ENCODE results near the gene DCP1A. TPM values are rescaled to one million over a fixed set of nuclear protein-coding genes. Genes with fewer than 3 reads are reported as not detected.
A peak's percentile ranks its signal among the peaks of the same experiment; 100 is the strongest.
"Not testable (repeated sequence)": the region's sequence is repeated elsewhere in the genome, so short reads cannot be mapped to it uniquely, and the experiment has no call there.

DCP1A gene
- total RNA-seq, 2 donors from 2014 or later, result 28.5 to 33.2 TPM

DNA sequence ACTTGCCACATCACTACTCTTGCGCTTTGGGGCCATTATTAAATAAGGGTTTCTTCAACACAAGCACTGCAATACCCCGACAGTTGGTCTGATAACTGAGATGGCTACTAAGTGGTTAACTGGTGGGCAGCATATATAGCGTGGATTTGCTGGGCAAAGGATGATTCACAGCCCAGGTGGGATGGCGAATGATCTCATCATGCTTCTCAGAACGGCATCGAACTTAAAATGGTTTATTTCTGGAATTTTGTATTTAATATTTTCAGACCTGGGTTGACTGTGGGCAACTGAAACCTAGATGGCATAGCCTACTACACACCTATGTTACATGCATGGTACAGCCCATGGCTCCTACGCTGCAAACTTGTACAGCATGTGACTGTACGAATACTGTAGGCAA, 64.8 kb downstream of the DCP1A start:
- Histone ChIP-seq H3K36me3 (peaks cover 6% of the 10 kb centered on the region), H3K27ac (no peak overlapping the region), H3K4me1 (ENCODE audit: control insufficient read depth in 1 of 2, low read depth in 2 of 2) (no peaks in the 10 kb centered on the region), H3K9me3 (no peaks in the 10 kb centered on the region), H3K4me3 (no peak overlapping the region), H3K27me3 (replicated peaks; ENCODE audit: insufficient read depth) (no peaks in the 10 kb centered on the region)
- no peak for ATAC-seq (ENCODE audit: insufficient number of reproducible peaks, low FRiP score, low read depth)
- DNase-seq (ENCODE audit: low spot score), result no peak
- TF ChIP-seq, protein P1, sequence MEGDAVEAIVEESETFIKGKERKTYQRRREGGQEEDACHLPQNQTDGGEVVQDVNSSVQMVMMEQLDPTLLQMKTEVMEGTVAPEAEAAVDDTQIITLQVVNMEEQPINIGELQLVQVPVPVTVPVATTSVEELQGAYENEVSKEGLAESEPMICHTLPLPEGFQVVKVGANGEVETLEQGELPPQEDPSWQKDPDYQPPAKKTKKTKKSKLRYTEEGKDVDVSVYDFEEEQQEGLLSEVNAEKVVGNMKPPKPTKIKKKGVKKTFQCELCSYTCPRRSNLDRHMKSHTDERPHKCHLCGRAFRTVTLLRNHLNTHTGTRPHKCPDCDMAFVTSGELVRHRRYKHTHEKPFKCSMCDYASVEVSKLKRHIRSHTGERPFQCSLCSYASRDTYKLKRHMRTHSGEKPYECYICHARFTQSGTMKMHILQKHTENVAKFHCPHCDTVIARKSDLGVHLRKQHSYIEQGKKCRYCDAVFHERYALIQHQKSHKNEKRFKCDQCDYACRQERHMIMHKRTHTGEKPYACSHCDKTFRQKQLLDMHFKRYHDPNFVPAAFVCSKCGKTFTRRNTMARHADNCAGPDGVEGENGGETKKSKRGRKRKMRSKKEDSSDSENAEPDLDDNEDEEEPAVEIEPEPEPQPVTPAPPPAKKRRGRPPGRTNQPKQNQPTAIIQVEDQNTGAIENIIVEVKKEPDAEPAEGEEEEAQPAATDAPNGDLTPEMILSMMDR (IDR thresholded peaks at IDR 0.05), result no peak

DNA sequence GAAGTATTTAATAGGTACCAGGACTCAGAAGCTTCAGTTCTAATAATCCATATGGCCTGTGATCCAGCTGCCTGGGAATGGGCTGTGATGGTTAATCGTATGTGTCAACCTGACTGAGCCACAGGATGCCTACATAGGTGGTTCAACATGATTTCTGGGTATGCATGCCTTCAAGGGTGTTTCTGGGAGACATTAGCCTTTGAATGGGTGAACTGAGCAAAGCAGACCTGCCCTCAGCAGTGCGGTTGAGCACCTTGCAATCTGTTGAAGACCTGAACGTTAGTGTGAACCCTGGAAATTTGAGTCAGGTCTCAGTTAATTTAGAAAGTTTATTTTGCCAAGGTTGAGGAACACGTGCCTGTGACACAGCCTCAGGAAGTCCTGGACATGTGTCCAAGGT, 68.7 kb downstream of the DCP1A start:
- H3K27ac ChIP-seq, result no peak overlapping the region
- DNase-seq (ENCODE audit: low spot score) (no peak), ATAC-seq (ENCODE audit: insufficient number of reproducible peaks, low FRiP score, low read depth) (no peak)
- TF ChIP-seq, protein P1 (IDR thresholded peaks at IDR 0.05), result no peak
- H3K27me3 ChIP-seq (replicated peaks; ENCODE audit: insufficient read depth), result no peaks in the 10 kb centered on the region
- H3K9me3 ChIP-seq, result no peaks in the 10 kb centered on the region
- H3K4me1 ChIP-seq (ENCODE audit: control insufficient read depth in 1 of 2, low read depth in 2 of 2), result no peaks in the 10 kb centered on the region
- H3K36me3 ChIP-seq, result no peaks in the 10 kb centered on the region
- no peak overlapping the region for H3K4me3 ChIP-seq

DNA sequence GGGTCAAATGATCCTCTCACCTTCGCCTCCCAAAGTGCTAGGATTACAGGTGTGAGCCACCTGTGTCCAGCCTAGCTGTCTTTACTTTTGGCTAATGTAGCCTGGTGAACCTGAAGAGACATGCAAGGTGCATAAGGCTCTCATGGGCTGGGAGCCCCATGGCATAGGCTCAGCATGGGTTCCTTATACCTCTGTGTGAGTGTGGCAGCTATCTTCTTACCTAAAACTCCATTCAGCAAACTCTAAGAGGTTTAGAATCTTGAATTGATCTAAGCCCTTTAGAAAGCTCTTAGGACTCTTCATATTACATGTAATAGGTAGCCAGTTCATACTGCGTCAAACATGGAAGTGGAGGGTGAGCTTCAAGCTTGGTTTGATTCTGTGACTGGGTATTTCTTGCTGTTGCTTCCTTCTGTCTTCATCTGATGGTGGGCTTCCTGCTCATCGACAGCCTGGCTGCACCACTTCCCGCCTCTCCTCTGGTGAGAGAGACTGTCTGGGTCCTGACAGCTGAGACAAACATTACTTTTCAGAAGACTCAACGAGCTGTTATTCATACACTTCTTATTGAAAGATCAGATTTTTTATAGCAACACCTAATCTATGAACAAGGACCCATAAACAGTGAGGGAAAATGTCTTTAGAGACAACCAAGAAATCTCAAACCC, 72.3 kb downstream of the DCP1A start:
- ATAC-seq (ENCODE audit: insufficient number of reproducible peaks, low FRiP score, low read depth) (no peak), DNase-seq (ENCODE audit: low spot score) (no peak)
- H3K4me1 ChIP-seq (ENCODE audit: control insufficient read depth in 1 of 2, low read depth in 2 of 2), result peaks cover 4 to 11% of the 10 kb centered on the region in 2 donors
- no peak overlapping the region for H3K27ac ChIP-seq
- no peaks in the 10 kb centered on the region for H3K9me3 ChIP-seq
- TF ChIP-seq, protein P1 (IDR thresholded peaks at IDR 0.05), result no peak
- no peaks in the 10 kb centered on the region for H3K36me3 ChIP-seq
- no peak overlapping the region for H3K4me3 ChIP-seq
- no peaks in the 10 kb centered on the region for H3K27me3 ChIP-seq (replicated peaks; ENCODE audit: insufficient read depth)

DNA sequence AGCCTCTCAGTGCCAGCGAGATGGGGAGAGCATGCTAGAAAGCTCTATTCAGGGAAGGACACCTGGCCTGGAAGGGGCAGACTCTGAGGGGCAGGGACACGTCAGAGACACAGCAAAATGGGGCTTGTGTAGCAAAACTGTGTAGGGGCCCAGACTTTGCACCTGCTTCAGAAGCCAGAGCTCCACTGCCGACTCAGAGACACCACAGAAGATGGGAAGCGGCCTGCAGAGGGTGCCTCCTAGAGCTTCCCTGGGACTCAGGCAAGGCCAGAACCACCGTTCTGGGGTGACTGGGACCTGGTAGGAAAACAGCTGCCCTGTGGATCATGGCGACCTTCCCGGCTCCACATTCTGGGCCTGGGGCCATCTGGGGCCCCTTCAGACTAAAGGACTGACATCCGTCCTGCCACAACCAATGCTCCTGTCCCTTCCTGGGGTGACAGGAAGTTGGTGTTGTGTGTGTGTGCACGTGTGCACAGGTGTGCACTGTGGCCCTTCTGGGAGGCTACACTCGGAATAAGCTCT, 74.1 kb downstream of the DCP1A start:
- Histone ChIP-seq H3K27me3 (replicated peaks; ENCODE audit: insufficient read depth) (no peaks in the 10 kb centered on the region), H3K9me3 (no peaks in the 10 kb centered on the region), H3K4me3 (no peak overlapping the region), H3K27ac (no peak overlapping the region), H3K36me3 (no peaks in the 10 kb centered on the region), H3K4me1 (ENCODE audit: control insufficient read depth in 1 of 2, low read depth in 2 of 2) (peaks cover 14 to 24% of the 10 kb centered on the region in 2 donors)
- no peak for ATAC-seq (ENCODE audit: insufficient number of reproducible peaks, low FRiP score, low read depth)
- no peak for DNase-seq (ENCODE audit: low spot score)
- TF ChIP-seq, protein P1 (IDR thresholded peaks at IDR 0.05), result no peak

DNA sequence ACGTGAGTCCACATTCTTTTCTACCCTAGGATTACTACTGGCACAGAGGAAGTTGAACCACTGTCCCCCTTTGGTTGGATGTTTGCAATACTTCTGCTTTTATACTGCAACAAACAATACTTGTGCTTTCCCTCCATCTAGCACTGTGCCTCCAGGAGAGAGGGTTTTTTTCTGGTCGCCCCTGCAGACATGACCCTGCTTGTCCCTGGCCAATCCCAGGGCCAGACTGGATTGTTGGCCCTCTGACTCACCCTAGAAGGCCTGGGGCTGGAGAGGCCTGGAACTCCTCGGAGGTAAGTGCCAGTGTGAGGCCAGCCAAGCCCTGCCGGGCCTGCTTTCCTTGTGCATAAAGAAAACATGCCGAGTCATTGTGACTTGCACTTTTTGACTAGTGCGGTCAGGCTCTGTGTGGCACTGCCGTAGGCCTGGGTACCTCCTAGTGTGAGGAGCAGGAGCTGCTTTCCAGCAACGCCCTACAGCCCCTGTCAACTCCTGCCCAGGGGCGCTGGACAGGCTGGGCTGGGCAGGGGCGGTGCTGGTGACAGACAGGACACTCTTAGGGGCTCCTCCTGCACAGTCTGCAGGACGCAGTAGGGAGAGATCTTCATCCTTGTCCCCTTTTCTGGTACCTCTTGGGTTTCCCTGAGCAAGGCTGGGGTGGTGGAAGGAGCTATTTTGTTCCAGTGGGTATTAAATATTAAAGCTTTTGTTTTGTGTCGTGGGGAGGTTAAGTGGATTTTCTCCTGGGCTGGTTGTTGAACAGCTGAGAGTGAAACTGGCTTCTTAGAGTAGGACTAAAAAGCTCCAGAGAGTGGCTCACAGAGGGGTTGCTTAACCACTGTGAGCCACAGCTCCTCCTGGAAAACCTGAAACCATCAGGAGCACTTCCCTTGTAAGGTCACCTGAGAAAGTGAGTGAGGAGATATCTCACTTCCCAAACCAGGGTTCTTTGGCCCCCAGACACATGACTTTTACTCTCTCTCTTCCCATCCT, 77.2 kb downstream of the DCP1A start:
- ATAC-seq (ENCODE audit: insufficient number of reproducible peaks, low FRiP score, low read depth) (peak; percentile 100), DNase-seq (ENCODE audit: low spot score) (peak; percentile 88)
- H3K27me3 ChIP-seq (replicated peaks; ENCODE audit: insufficient read depth), result no peaks in the 10 kb centered on the region
- H3K4me1 ChIP-seq (ENCODE audit: control insufficient read depth in 1 of 2, low read depth in 2 of 2), result peaks cover 14 to 24% of the 10 kb centered on the region in 2 donors
- TF ChIP-seq, protein P1 (IDR thresholded peaks at IDR 0.05), result no peak
- peak overlapping the region; percentile 89 to 93 for H3K27ac ChIP-seq
- H3K36me3 ChIP-seq, result no peaks in the 10 kb centered on the region
- no peaks in the 10 kb centered on the region for H3K9me3 ChIP-seq
- H3K4me3 ChIP-seq, result peak overlapping the region; percentile 31

DNA sequence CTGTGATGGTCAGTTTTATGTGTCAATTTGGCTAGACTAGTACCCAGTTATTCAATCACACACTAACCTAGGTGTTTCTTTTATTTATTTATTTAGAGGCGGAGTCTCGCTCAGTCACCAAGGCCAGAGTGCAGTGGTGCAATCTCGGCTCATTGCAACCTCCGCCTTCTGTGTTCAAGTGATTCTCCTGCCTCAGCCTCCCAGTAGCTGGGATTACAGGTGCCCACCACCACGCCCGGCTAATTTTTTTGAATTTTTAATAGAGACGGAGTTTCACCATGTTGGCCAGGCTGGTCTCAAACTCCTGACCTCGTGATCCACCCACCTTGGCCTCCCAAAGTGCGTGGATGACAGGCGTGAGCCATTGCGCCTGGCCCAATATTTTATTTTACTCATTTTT, 78.2 kb downstream of the DCP1A start:
- not testable (repeated sequence) for H3K4me3 ChIP-seq; H3K27me3 ChIP-seq (replicated peaks; ENCODE audit: insufficient read depth); DNase-seq (ENCODE audit: low spot score); H3K36me3 ChIP-seq; ATAC-seq (ENCODE audit: insufficient number of reproducible peaks, low FRiP score, low read depth); H3K9me3 ChIP-seq
- Histone ChIP-seq H3K4me1 (ENCODE audit: control insufficient read depth in 1 of 2, low read depth in 2 of 2) (peaks cover 14 to 24% of the 10 kb centered on the region in 2 donors), H3K27ac (peak overlapping the region; percentile 89 to 93)
